ENCODE data around the gene SUFU. TPM values are rescaled to one million over a fixed set of nuclear protein-coding genes. Genes with fewer than 3 reads are reported as not detected.

Gene SUFU
- total RNA-seq, 1 experiment from 2014 or later: 2.7 TPM

DNA sequence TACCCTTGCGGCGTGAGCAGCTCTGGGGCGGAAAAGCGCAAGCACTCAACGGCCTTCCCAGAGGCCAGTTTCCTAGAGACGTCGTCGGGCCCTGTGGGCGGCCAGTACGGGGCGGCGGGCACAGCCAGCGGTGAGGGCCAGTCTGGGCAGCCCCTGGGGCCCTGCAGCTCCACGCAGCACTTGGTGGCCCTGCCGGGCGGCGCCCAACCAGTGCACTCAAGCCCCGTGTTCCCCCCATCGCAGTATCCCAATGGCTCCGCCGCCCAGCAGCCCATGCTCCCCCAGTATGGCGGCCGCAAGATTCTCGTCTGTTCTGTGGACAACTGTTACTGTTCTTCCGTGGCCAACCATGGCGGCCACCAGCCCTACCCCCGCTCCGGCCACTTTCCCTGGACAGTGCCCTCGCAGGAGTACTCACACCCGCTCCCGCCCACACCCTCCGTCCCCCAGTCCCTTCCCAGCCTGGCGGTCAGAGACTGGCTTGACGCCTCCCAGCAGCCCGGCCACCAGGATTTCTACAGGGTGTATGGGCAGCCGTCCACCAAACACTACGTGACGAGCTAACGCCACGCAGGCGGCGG lies 153.1 kb downstream of the SUFU start:
- H2AFZ ChIP-seq (ENCODE audit: low read length): no peak overlapping the region
- no peaks in the 10 kb centered on the region for H3F3A ChIP-seq (ENCODE audit: low read length, unreplicated experiment)
- H3K9me3 ChIP-seq (ENCODE audit: low read length): no peaks in the 10 kb centered on the region
- no peak overlapping the region for H3K27ac ChIP-seq (ENCODE audit: low read length)
- no peaks in the 10 kb centered on the region for H3K4me1 ChIP-seq (ENCODE audit: insufficient read depth, low read length)
- no peak overlapping the region for H3K4me2 ChIP-seq (ENCODE audit: low read length)
- peaks cover 3% of the 10 kb centered on the region for H3K36me3 ChIP-seq (ENCODE audit: low read depth, low read length)
- intact Hi-C loops (cut with micrococcal nuclease): no loop called here
- H4K20me1 ChIP-seq (ENCODE audit: low read length): no peaks in the 10 kb centered on the region
- H3K27me3 ChIP-seq (ENCODE audit: low read length): no peaks in the 10 kb centered on the region
- ChIA-PET POLR2A (ENCODE audit: unreplicated experiment) (no interaction called here), CTCF (no interaction called here)
- no peaks in the 10 kb centered on the region for H3K9me2 ChIP-seq (replicated peaks; ENCODE audit: low read length)
- no peak overlapping the region for H3K9ac ChIP-seq (ENCODE audit: low read length)
- no peak overlapping the region for H3K4me3 ChIP-seq (ENCODE audit: low read length)
- BruUV-seq (replicated peaks): TSS peak; percentile 2
- TF ChIP-seq EZH2 (IDR thresholded peaks at IDR 0.05; ENCODE audit: low read length, unreplicated experiment): no peak
- TF ChIP-seq, protein P1, sequence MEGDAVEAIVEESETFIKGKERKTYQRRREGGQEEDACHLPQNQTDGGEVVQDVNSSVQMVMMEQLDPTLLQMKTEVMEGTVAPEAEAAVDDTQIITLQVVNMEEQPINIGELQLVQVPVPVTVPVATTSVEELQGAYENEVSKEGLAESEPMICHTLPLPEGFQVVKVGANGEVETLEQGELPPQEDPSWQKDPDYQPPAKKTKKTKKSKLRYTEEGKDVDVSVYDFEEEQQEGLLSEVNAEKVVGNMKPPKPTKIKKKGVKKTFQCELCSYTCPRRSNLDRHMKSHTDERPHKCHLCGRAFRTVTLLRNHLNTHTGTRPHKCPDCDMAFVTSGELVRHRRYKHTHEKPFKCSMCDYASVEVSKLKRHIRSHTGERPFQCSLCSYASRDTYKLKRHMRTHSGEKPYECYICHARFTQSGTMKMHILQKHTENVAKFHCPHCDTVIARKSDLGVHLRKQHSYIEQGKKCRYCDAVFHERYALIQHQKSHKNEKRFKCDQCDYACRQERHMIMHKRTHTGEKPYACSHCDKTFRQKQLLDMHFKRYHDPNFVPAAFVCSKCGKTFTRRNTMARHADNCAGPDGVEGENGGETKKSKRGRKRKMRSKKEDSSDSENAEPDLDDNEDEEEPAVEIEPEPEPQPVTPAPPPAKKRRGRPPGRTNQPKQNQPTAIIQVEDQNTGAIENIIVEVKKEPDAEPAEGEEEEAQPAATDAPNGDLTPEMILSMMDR (conservative IDR thresholded peaks at IDR 0.05; ENCODE audit: low read depth, low read length): no peak
- no peak for TF ChIP-seq EZH2phosphoT487 (IDR thresholded peaks at IDR 0.05; ENCODE audit: borderline replicate concordance, low read length)
- peaks cover 18% of the 10 kb centered on the region for H3K79me2 ChIP-seq (ENCODE audit: low read length)
- ATAC-seq (no peak), DNase-seq (no peak)

DNA sequence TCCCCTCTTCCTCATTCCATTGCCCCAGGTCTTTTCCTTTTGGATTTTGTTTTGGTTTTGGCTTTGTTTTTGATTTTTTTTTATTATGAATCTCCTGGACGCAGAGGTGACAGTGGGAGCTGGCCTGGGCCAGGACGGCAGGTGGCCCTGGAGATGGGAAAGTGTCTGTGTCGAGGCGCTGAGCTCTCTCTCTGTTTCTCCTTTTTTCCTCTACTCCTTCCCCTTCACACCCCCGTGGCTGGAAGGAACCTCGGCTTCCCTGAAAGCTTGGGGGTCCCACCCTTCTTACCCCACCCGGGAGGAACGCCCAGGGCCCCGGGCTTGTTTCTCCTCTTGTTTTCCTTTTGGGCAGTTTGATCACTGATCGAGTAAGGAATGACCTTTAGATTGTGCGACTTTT lies 153.7 kb downstream of the SUFU start:
- Histone ChIP-seq H3K79me2 (ENCODE audit: low read length) (peaks cover 12% of the 10 kb centered on the region), H4K20me1 (ENCODE audit: low read length) (no peaks in the 10 kb centered on the region), H2AFZ (ENCODE audit: low read length) (no peak overlapping the region), H3K9ac (ENCODE audit: low read length) (no peak overlapping the region), H3K27ac (ENCODE audit: low read length) (no peak overlapping the region), H3F3A (ENCODE audit: low read length, unreplicated experiment) (no peaks in the 10 kb centered on the region), H3K4me3 (ENCODE audit: low read length) (no peak overlapping the region), H3K4me1 (ENCODE audit: insufficient read depth, low read length) (no peaks in the 10 kb centered on the region), H3K9me3 (ENCODE audit: low read length) (no peaks in the 10 kb centered on the region), H3K9me2 (replicated peaks; ENCODE audit: low read length) (no peaks in the 10 kb centered on the region), H3K27me3 (ENCODE audit: low read length) (no peaks in the 10 kb centered on the region), H3K36me3 (ENCODE audit: low read depth, low read length) (peaks cover 3% of the 10 kb centered on the region), H3K4me2 (ENCODE audit: low read length) (no peak overlapping the region)
- ATAC-seq (no peak), DNase-seq (no peak)
- intact Hi-C loops (cut with micrococcal nuclease): no loop called here
- TF ChIP-seq, protein P1 (conservative IDR thresholded peaks at IDR 0.05; ENCODE audit: low read depth, low read length): no peak
- TF ChIP-seq EZH2phosphoT487 (IDR thresholded peaks at IDR 0.05; ENCODE audit: borderline replicate concordance, low read length) (no peak), EZH2 (IDR thresholded peaks at IDR 0.05; ENCODE audit: low read length, unreplicated experiment) (no peak)
- no TSS peak for BruUV-seq (replicated peaks)
- ChIA-PET POLR2A (ENCODE audit: unreplicated experiment) (no interaction called here), CTCF (no interaction called here)

DNA sequence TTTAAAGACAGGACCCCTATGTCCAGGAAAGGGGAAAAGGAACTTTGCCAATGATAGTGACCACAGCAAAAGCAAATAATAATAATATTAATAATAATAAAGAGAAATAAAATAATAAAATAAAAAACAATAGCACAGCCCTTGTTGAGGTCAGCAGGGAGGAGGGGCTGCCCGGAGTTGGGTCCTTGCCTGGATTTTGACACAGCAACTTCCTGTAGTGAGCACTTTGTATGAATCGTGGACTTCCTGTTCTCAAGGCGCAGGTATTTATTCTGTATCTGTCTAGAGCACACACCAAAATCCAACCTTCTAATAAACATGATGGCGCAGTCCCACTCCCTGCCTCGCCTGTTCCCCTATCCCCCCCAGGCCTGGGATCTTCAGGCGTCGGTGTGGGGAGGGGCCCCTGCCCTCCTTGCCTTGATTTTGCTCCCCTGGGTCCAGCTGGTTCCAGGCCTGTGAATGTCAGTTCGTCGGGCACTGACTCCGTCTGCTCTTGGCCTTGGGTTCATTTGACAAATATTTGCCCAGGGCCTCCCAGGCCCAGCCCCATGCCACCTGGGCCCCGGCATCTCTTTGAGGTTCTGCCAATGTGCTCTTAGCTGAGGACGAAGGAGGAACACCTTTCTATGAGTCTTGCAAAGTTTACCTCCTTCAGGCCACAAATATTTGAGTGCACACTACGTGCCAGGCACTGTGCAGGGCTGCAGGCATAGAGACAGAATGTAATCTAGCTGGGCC lies 154.4 kb downstream of the SUFU start:
- ChIA-PET CTCF (no interaction called here), POLR2A (ENCODE audit: unreplicated experiment) (no interaction called here)
- no peak overlapping the region for H3K27ac ChIP-seq (ENCODE audit: low read length)
- no peak for TF ChIP-seq EZH2 (IDR thresholded peaks at IDR 0.05; ENCODE audit: low read length, unreplicated experiment)
- TF ChIP-seq EZH2phosphoT487 (IDR thresholded peaks at IDR 0.05; ENCODE audit: borderline replicate concordance, low read length): no peak
- TF ChIP-seq, protein P1 (conservative IDR thresholded peaks at IDR 0.05; ENCODE audit: low read depth, low read length): no peak
- no peak overlapping the region for H2AFZ ChIP-seq (ENCODE audit: low read length)
- BruUV-seq (replicated peaks): no TSS peak
- intact Hi-C loops (cut with micrococcal nuclease): no loop called here
- no peaks in the 10 kb centered on the region for H3K9me2 ChIP-seq (replicated peaks; ENCODE audit: low read length)
- peaks cover 3% of the 10 kb centered on the region for H3K36me3 ChIP-seq (ENCODE audit: low read depth, low read length)
- H3F3A ChIP-seq (ENCODE audit: low read length, unreplicated experiment): no peaks in the 10 kb centered on the region
- no peak overlapping the region for H3K9ac ChIP-seq (ENCODE audit: low read length)
- no peak overlapping the region for H3K4me3 ChIP-seq (ENCODE audit: low read length)
- DNase-seq (peak; percentile 15), ATAC-seq (peak; percentile 59)
- H3K4me1 ChIP-seq (ENCODE audit: insufficient read depth, low read length): no peaks in the 10 kb centered on the region
- H4K20me1 ChIP-seq (ENCODE audit: low read length): no peaks in the 10 kb centered on the region
- no peaks in the 10 kb centered on the region for H3K9me3 ChIP-seq (ENCODE audit: low read length)
- peaks cover 7% of the 10 kb centered on the region for H3K79me2 ChIP-seq (ENCODE audit: low read length)
- no peaks in the 10 kb centered on the region for H3K27me3 ChIP-seq (ENCODE audit: low read length)
- H3K4me2 ChIP-seq (ENCODE audit: low read length): no peak overlapping the region
